Midbrain (tissue), 1 donor: ENCODE measurements around the gene ZNF586.
A peak's percentile ranks its signal among the peaks of the same experiment; 100 is the strongest.
"Not testable (repeated sequence)": the region's sequence is repeated elsewhere in the genome, so short reads cannot be mapped to it uniquely, and the experiment has no call there.

Experiments
- DNase-seq: peaks from one replicate; lab custom pipeline; 2025; lab: John Stamatoyannopoulos, UW

The ZNF586 gene

GRCh38 chr19:57769345-57770131 is at the start of gene ZNF586:
Gene ZNF586, plus strand, starts transcription at chr19:57769676. Its CDS starts 167 bp downstream, at chr19:57769843.
- DNase-seq = peak; percentile 95

GRCh38 chr19:57719901-57720519 is 49.5 kb upstream of the ZNF586 start:
- no peak for DNase-seq

GRCh38 chr19:57720878-57721277 is 48.6 kb upstream of the ZNF586 start:
- no peak for DNase-seq

DNA sequence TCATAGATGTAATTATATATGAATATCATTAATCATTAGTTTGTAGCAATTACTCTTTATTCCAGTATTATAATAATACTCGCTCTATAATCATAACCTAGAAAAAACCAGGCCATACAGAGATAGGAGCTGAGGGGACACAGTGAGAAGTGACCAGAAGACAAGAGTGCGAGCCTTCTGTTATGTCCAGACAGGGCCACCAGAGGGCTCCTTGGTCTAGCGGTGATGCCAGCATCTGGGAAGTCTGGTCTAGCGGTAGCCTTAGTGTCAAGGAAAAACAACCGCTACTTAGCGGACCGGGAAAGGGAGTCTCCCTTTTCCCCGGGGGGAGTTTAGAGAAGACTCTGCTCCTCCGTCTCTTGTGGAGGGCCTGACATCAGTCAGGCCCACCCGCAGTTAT is 31.2 kb upstream of the ZNF586 start:
- peak; percentile 41 for DNase-seq

DNA sequence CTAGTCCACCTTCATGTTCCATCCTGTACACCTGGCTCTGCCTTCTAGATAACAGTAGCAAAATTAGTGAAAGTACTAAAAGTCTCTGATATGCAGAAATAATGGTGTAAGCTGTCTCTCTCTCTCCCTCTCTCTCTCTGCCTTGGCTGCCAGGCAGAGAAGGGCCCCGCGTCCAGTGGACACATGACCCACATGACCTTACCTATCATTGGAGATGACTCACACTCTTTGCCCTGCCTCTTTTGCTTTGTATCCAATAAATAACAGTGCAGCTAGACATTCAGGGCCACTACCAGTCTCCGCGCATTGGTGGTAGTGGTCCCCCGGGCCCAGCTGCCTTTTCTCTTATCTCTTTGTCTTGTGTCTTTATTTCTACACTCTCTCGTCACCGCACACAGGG is 30.7 kb upstream of the ZNF586 start:
- DNase-seq = not testable (repeated sequence)

DNA sequence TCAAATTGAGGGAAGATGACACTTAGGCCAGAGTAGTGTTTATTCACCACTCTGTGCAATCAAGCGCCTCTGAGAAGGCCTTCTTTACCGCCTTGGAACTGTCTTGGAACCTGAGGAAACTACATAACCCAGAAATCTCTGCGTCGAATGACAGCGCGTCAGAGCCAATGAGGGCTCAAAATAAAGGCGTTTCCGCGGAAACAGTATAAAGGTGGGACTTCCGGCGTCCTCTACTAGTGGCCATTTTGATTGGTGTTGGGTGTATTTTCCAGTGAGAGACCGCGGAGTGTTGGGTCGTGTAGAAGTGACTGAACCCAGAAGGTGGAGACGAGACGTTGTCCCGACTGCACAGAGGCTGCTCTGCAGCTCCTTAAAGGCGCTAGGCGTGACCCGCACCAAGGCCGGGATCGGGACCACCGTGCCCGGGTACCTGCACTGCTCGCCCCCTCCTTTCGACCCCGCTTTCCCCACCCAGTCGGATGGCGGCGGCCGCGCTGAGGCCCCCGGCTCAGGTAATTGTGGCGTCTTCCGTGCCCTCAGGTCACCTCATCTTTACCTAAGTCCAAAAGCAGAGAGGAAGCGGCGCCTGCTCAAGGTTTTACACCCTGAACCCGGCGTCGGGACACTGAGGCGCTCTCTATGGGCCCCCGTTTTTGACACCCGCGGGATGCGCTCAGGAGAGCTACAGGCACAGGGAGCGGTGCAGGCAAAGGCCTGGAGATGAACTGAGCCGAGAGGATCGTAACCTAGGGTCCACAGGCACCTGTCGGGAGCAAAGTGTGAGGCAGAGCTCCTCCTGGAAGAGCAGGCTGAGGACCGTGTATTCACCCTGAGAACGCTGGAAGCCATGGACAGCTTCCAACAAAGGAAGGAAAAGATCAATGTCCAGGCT is 22.6 kb upstream of the ZNF586 start, which contains the start of gene ZNF776:
ZNF776 (plus strand) TSS at position 236 of the 892 bp plus-strand sequence; CDS start at position 480, 244 bp downstream.
- peak; percentile 95 for DNase-seq

- DNase-seq = no peak
Observed at GRCh38 chr19:57747472-57747807, 22.0 kb upstream of the ZNF586 start.

- DNase-seq = no peak
Observed at GRCh38 chr19:57748029-57748428, 21.4 kb upstream of the ZNF586 start.

- no peak for DNase-seq
Observed at GRCh38 chr19:57754091-57754673, 15.3 kb upstream of the ZNF586 start.

DNA sequence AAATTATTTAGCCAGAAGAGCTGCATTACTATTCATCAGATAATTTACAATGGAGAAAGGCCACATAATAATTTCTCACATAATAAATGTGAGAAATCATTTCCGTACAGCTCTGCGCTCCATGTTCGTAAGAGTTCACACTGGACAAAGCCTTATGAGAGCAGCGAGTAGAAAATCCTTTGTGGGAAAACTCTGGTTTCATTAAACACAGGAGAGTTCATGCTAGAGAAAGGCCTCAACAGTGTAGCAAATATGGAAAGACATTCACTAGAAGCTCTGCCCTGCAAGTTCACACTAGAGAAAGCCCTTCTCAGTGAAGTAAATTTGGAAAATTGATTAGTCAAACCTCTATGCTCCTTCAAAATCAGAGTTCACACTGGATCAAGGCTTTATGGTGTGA is 14.4 kb upstream of the ZNF586 start:
- no peak for DNase-seq

- no peak for DNase-seq
Observed at GRCh38 chr19:57757941-57758340, 11.5 kb upstream of the ZNF586 start.

- DNase-seq = peak; percentile 2
Observed at GRCh38 chr19:57759096-57759495, 10.4 kb upstream of the ZNF586 start.

- no peak for DNase-seq
Observed at GRCh38 chr19:57771417-57771816, 1.9 kb downstream of the ZNF586 start.

GRCh38 chr19:57773488-57773887 is 4.0 kb downstream of the ZNF586 start:
- no peak for DNase-seq

DNA sequence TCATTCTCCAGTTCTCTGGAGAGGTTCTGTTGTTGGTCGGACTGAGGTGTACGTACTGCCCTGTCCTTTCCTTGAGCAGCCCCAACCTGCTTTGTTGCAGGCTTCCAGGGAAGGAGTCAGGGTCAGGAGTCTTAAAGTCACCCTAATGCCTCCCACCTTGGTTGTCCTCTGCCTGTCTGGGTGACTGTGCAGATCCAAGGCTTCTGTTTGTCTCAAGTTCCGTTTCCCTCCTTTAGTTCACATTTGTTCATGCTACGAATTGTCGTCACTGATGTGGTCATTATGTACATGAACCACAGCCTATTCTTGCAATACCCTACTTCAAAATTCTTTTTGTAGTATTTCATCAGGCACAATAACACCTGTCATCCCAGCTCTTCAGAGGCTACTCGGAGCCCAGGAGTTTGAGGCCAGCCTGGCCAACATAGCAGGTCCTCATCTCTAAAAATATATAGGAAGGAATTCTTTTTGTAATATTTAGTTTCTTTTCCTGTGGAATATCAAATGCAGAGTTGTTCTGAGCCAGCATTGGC is 7.4 kb downstream of the ZNF586 start:
- DNase-seq = no peak

DNA sequence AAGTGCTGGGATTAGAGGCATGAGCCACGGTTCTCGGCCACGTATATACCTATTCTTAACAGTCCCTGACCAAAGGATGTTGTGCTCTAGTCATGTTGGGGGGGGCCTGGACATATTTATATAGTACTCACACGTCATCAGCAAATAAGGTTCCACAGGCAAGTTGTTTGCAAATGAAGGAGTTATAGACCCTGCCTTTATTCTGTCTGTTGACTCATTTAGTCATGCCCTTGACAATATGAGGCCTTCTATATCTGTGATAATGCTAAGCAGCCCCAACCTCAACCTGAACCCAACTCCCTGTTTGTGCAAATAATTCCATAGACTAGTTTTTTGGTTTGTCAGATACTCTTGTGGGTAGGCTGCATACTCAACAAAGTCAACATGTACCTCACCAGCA is 8.9 kb downstream of the ZNF586 start:
- DNase-seq = no peak

DNA sequence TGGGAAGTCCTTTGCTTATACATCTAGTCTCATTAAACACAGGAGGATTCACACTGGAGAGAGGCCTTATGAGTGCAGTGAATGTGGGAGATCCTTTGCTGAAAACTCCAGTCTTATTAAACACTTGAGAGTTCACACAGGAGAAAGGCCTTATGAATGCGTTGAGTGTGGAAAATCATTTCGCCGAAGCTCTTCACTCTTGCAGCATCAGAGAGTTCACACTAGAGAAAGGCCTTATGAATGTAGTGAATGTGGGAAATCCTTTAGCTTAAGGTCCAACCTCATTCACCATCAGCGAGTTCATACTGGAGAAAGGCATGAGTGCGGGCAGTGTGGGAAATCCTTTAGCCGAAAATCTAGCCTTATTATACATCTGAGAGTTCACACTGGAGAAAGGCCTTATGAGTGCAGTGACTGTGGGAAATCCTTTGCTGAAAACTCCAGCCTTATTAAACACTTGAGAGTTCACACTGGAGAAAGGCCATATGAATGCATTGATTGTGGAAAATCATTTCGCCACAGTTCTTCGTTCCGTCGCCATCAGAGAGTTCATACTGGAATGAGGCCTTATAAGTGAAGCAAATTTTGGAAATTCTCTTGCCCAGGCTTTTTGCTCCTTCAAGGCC is 9.9 kb downstream of the ZNF586 start:
- no peak for DNase-seq

GRCh38 chr19:57786286-57786685 is 16.8 kb downstream of the ZNF586 start:
- no peak for DNase-seq

GRCh38 chr19:57786906-57787305 is 17.4 kb downstream of the ZNF586 start:
- DNase-seq = no peak

DNA sequence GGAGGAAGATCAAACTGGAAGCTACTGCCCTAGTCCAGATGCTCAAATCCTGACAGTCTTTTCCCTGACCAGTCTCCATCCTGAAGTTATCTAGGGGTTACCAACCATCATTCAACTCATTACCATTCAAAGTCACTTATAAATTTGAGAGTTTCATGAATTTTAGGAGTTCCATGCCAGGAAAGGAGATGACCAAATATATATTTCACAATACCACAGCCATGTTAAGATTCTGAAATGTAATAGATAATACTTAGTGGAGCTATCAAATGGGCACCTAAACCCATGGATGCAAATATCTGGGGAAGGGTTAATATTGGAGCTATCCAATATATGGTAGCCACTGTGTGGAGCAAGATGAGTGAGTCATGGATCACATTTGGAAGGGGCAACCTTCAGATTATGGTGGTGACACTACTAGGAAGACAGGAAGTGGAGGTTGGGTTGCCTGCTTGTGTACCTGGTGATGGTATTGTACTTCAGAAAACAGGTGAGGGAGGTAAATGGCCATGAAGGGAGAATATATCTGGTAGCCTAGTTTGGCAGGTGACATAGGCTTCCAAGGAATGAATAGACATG is 18.7 kb downstream of the ZNF586 start:
- DNase-seq = no peak

DNA sequence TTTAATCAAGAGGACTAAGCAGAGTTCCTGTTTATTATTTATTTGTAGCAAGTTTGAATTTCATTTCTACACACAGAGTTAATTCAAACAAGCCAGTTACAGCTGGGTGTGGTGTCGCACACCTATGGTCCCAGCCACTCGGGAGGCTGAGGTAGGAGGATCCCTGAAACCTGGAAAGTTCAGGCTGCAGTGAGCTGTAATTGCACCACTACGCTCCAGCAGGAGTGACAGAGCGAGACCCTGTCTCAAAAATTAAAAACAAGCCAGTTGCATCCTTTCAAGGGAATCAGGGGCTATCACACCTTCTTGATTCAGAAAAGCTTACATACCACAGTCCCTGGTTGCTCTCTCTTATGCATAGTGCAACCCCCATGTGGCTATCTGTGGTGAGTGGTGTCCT is 19.8 kb downstream of the ZNF586 start:
- DNase-seq = no peak
